Osteocyte (in vitro differentiated cells): ENCODE measurements around the gene RHOU. TPM values are rescaled to one million over a fixed set of nuclear protein-coding genes. Genes with fewer than 3 reads are reported as not detected.

Experiments used
- DNase-seq: peaks from one replicate; pipeline ENCODE4 v3.0.0; 2021; ENCODE audit warnings: mixed read lengths; ENCODE audit not compliant: unreplicated experiment; ENCODE audit errors: extremely low spot score
- H3K27ac Mint-ChIP-seq: one replicate; pipeline ENCODE4 v1.8.0; 2021; ENCODE audit warnings: mild to moderate bottlenecking, mixed read lengths; ENCODE audit not compliant: unreplicated experiment
- H3K27me3 Mint-ChIP-seq: one replicate; pipeline ENCODE4 v1.8.0; 2021; ENCODE audit warnings: mixed read lengths; ENCODE audit not compliant: unreplicated experiment
- H3K36me3 Mint-ChIP-seq: one replicate; pipeline ENCODE4 v1.8.0; 2021; ENCODE audit warnings: mixed read lengths; ENCODE audit not compliant: unreplicated experiment
- H3K4me1 Mint-ChIP-seq: one replicate; pipeline ENCODE4 v1.8.0; 2021; ENCODE audit warnings: mixed read lengths; ENCODE audit not compliant: unreplicated experiment
- H3K4me3 Mint-ChIP-seq: one replicate; pipeline ENCODE4 v1.8.0; 2021; ENCODE audit warnings: mild to moderate bottlenecking, moderate library complexity, mixed read lengths; ENCODE audit not compliant: unreplicated experiment
- H3K9me3 Mint-ChIP-seq: one replicate; pipeline ENCODE4 v1.8.0; 2021; ENCODE audit warnings: mixed read lengths; ENCODE audit not compliant: unreplicated experiment
- total RNA-seq: library from RNA; stranded (reverse); gene quantifications from 2 replicates; pipeline ENCODE4 v1.2.1, GENCODE V29; 2021
- TF ChIP-seq, protein P1 (sequence below): fragments of 200-600 bp; sonication (generic); IDR thresholded peaks from 2 replicates; pipeline ENCODE4 v1.5.0; 2021; ENCODE audit warnings: antibody characterized with exemption, mild to moderate bottlenecking, moderate library complexity

Gene RHOU
- total RNA-seq, 1 donor from 2014 or later: 2.3 TPM

DNA sequence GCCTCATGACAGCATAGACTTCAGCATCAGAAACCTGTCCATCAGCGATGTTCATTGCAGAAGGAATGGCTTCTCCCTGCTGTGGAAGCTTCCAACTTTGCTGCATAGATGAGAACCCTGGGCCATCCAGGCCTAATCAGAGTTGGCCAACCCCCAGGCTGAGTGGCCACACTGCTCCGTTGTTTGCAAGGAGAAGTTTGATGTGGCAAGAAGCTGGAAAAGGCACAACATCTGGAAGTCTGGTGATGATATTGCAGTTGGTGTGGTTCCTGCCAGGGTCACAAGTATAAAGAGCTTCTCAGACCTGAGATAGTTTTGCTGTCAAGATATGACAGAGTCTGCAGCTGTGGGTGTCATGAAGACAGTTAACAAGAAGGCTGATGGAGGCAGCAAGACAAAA is 41.2 kb downstream of the RHOU start:
- DNase-seq: no peak
- Mint-ChIP-seq H3K4me3 (no peak overlapping the region), H3K36me3 (no peaks in the 10 kb centered on the region), H3K27me3 (peaks cover 11% of the 10 kb centered on the region), H3K9me3 (no peaks in the 10 kb centered on the region), H3K27ac (no peak overlapping the region), H3K4me1 (no peaks in the 10 kb centered on the region)
- TF ChIP-seq, protein P1, sequence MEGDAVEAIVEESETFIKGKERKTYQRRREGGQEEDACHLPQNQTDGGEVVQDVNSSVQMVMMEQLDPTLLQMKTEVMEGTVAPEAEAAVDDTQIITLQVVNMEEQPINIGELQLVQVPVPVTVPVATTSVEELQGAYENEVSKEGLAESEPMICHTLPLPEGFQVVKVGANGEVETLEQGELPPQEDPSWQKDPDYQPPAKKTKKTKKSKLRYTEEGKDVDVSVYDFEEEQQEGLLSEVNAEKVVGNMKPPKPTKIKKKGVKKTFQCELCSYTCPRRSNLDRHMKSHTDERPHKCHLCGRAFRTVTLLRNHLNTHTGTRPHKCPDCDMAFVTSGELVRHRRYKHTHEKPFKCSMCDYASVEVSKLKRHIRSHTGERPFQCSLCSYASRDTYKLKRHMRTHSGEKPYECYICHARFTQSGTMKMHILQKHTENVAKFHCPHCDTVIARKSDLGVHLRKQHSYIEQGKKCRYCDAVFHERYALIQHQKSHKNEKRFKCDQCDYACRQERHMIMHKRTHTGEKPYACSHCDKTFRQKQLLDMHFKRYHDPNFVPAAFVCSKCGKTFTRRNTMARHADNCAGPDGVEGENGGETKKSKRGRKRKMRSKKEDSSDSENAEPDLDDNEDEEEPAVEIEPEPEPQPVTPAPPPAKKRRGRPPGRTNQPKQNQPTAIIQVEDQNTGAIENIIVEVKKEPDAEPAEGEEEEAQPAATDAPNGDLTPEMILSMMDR: no peak

DNA sequence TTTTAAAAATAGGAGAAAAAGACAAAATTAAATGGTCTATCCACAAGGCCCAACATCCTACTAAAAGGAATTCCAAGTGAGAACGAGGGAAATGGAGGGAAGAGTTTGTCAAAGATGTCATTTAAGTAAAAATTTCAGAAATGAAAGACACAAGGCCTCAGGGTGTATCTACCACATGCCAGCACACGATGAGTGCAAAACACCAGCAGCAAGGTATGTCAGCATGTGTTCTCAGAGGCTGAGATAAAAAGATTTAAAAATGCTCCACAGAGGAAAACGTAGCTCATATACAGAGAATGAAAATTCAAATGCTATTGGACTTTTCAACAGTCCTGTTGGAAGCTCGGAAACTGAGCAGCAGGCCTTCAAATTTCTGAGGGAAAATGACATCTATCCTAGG is 42.0 kb downstream of the RHOU start:
- Mint-ChIP-seq H3K27ac (no peak overlapping the region), H3K9me3 (no peaks in the 10 kb centered on the region), H3K36me3 (no peaks in the 10 kb centered on the region), H3K27me3 (peaks cover 11% of the 10 kb centered on the region), H3K4me1 (no peaks in the 10 kb centered on the region), H3K4me3 (no peak overlapping the region)
- no peak for DNase-seq
- TF ChIP-seq, protein P1: no peak

DNA sequence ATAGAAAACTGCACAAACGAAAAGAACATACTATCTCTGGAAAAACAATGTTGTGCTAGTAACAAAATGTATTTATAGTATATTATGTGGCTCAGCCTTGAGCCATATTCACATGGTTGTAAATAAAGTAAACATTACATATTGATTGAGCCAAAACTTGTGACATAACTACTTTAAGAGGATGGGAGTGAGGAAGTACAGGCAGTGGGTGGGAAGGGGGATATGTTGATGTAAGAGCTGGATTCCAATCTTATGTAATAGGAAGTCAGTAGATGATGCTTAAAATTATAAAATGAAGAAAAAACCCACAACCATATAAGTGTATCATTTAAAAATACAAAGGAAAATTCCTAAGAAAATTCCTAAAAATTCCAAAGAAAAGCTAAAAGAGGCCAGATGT is 42.7 kb downstream of the RHOU start:
- no peak overlapping the region for H3K4me3 Mint-ChIP-seq
- DNase-seq: no peak
- H3K36me3 Mint-ChIP-seq: no peaks in the 10 kb centered on the region
- no peaks in the 10 kb centered on the region for H3K4me1 Mint-ChIP-seq
- peaks cover 11% of the 10 kb centered on the region for H3K27me3 Mint-ChIP-seq
- no peaks in the 10 kb centered on the region for H3K9me3 Mint-ChIP-seq
- H3K27ac Mint-ChIP-seq: no peak overlapping the region
- TF ChIP-seq, protein P1: no peak

DNA sequence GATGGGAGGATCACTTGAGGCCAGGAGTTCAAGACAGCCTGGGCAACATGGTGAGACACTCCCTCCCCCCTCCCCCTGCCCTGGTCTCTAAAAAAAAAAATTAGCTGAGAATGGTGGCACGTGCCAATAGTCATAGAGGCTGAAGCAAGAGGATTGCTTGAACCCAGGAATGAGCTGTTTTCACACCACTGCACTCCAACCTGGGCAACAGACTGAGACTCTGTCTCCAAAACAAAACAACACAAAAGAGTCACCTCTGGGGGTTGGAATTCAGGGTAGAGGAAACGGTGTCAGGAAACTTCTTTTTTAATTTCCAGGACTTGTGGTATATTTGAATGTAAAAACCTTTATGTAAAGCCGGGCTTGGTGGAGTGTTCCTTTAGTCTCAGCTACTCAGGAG is 43.2 kb downstream of the RHOU start:
- TF ChIP-seq, protein P1: no peak
- no peaks in the 10 kb centered on the region for H3K9me3 Mint-ChIP-seq
- H3K4me3 Mint-ChIP-seq: no peak overlapping the region
- no peak for DNase-seq
- no peaks in the 10 kb centered on the region for H3K36me3 Mint-ChIP-seq
- H3K27me3 Mint-ChIP-seq: peaks cover 11% of the 10 kb centered on the region
- no peak overlapping the region for H3K27ac Mint-ChIP-seq
- no peaks in the 10 kb centered on the region for H3K4me1 Mint-ChIP-seq

DNA sequence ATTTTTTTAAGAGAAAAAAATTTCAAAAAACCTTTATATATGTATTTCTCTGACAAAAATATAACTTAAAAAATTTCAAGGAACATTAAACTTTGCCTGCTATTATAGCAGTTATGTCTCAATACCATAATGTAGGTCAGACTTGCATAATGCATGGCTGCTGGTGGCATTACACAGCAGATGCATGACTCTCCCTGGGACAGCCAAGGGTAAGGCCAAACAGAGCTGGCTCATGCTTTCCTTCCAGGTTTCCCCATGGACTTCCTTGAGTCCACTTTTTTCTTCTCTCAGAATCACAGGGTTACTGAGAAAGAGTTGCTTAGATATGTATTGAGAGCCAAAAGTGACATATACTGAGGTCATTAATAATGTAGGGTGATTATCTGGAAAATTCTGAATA is 43.7 kb downstream of the RHOU start:
- Mint-ChIP-seq H3K9me3 (no peaks in the 10 kb centered on the region), H3K4me1 (no peaks in the 10 kb centered on the region), H3K4me3 (no peak overlapping the region), H3K27me3 (peaks cover 11% of the 10 kb centered on the region), H3K36me3 (no peaks in the 10 kb centered on the region), H3K27ac (no peak overlapping the region)
- no peak for DNase-seq
- TF ChIP-seq, protein P1: no peak
